ENCODE results near the gene DNAH1. TPM values are rescaled to one million over a fixed set of nuclear protein-coding genes. Genes with fewer than 3 reads are reported as not detected.

DNAH1 gene
- total RNA-seq, 1 experiment from 2014 or later = 5.9 TPM

- H3K36me3 ChIP-seq (ENCODE audit: low read depth) = no peaks in the 10 kb centered on the region
- H3F3A ChIP-seq (ENCODE audit: insufficient read depth, low read depth) = no peaks in the 10 kb centered on the region
- no TSS peak for BruUV-seq (replicated peaks)
- no peak overlapping the region for H3K4me3 ChIP-seq
- no peak for TF ChIP-seq EZH2 (IDR thresholded peaks at IDR 0.05; ENCODE audit: low read depth)
- TF ChIP-seq, protein P1, sequence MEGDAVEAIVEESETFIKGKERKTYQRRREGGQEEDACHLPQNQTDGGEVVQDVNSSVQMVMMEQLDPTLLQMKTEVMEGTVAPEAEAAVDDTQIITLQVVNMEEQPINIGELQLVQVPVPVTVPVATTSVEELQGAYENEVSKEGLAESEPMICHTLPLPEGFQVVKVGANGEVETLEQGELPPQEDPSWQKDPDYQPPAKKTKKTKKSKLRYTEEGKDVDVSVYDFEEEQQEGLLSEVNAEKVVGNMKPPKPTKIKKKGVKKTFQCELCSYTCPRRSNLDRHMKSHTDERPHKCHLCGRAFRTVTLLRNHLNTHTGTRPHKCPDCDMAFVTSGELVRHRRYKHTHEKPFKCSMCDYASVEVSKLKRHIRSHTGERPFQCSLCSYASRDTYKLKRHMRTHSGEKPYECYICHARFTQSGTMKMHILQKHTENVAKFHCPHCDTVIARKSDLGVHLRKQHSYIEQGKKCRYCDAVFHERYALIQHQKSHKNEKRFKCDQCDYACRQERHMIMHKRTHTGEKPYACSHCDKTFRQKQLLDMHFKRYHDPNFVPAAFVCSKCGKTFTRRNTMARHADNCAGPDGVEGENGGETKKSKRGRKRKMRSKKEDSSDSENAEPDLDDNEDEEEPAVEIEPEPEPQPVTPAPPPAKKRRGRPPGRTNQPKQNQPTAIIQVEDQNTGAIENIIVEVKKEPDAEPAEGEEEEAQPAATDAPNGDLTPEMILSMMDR (conservative IDR thresholded peaks at IDR 0.05) = no peak
- no peak overlapping the region for H3K27ac ChIP-seq
- no peaks in the 10 kb centered on the region for H3K79me2 ChIP-seq (ENCODE audit: low read depth)
- peaks cover 9% of the 10 kb centered on the region; the same call in 1 of the 2 replicates for H3K4me1 ChIP-seq (replicated peaks; ENCODE audit: insufficient read depth)
- CTCF ChIA-PET = no interaction called here
- POLR2A ChIA-PET (ENCODE audit: unreplicated experiment) = no interaction called here
- no peaks in the 10 kb centered on the region for H3K27me3 ChIP-seq (ENCODE audit: insufficient read depth, low read depth)
- no peak overlapping the region for H3K4me2 ChIP-seq
- H3K9me3 ChIP-seq (ENCODE audit: insufficient read depth, low read depth) = no peaks in the 10 kb centered on the region
- H3K9me2 ChIP-seq (ENCODE audit: insufficient read depth) = no peaks in the 10 kb centered on the region
- no peak overlapping the region for H2AFZ ChIP-seq
- DNase-seq = no peak
- H4K20me1 ChIP-seq (ENCODE audit: insufficient read depth) = no peaks in the 10 kb centered on the region
- intact Hi-C loops (cut with micrococcal nuclease; ENCODE audit: unreplicated experiment) = no loop called here
Observed at GRCh38 chr3:52433996-52434479, 117.9 kb downstream of the DNAH1 start.

DNA sequence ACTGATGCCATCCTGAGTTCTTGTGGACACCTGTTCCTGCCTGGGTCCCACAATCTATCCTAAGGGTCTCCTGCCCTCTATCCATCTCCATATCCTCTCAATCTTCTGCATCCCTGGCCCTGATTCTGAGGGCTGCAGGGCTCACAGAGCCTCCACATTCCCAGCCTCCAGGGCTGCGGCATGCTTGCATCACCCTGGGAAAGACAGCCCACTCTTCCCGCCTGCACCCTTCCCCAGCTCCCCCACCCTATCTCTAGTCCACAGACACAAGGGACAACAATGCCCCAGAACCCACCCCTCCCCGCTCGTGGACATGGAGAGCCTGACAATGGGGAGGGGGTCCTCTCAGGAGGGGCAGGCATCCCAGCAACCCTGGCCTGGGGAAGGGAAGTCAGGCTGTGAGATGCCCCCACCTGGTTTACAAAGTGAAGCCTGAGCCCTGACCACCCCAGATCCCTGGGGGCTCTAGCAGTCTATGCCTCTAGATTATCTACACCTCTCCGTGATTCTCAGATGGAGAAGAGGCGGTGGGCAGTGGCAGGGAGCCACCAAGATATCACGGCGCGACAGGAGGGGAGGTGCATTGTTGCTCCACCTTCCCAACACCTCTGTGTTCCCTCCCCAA, 118.5 kb downstream of the DNAH1 start:
- no peaks in the 10 kb centered on the region for H3K27me3 ChIP-seq (ENCODE audit: insufficient read depth, low read depth)
- H3K9me3 ChIP-seq (ENCODE audit: insufficient read depth, low read depth) = no peaks in the 10 kb centered on the region
- TF ChIP-seq EZH2 (IDR thresholded peaks at IDR 0.05; ENCODE audit: low read depth) = no peak
- TF ChIP-seq, protein P1 (conservative IDR thresholded peaks at IDR 0.05) = no peak
- DNase-seq = no peak
- no peak overlapping the region for H3K4me2 ChIP-seq
- H3K9me2 ChIP-seq (ENCODE audit: insufficient read depth) = no peaks in the 10 kb centered on the region
- no peaks in the 10 kb centered on the region for H3K36me3 ChIP-seq (ENCODE audit: low read depth)
- H3F3A ChIP-seq (ENCODE audit: insufficient read depth, low read depth) = no peaks in the 10 kb centered on the region
- POLR2A ChIA-PET (ENCODE audit: unreplicated experiment) = no interaction called here
- H3K79me2 ChIP-seq (ENCODE audit: low read depth) = no peaks in the 10 kb centered on the region
- H3K27ac ChIP-seq = no peak overlapping the region
- no peaks in the 10 kb centered on the region for H4K20me1 ChIP-seq (ENCODE audit: insufficient read depth)
- no peak overlapping the region for H2AFZ ChIP-seq
- H3K4me3 ChIP-seq = no peak overlapping the region
- H3K4me1 ChIP-seq (replicated peaks; ENCODE audit: insufficient read depth) = peaks cover 9% of the 10 kb centered on the region; the same call in 1 of the 2 replicates
- no TSS peak for BruUV-seq (replicated peaks)
- CTCF ChIA-PET = no interaction called here
- intact Hi-C loops (cut with micrococcal nuclease; ENCODE audit: unreplicated experiment) = no loop called here

- no peaks in the 10 kb centered on the region for H3K9me2 ChIP-seq (ENCODE audit: insufficient read depth)
- H3K79me2 ChIP-seq (ENCODE audit: low read depth) = no peaks in the 10 kb centered on the region
- no peaks in the 10 kb centered on the region for H3K9me3 ChIP-seq (ENCODE audit: insufficient read depth, low read depth)
- ChIA-PET POLR2A (ENCODE audit: unreplicated experiment) (interaction anchor here (0.6 kb wide), 1 partner anchor 235 kb away, joined by 3 read pairs; no protein-coding TSS in a partner anchor), CTCF (no interaction called here)
- no peak overlapping the region for H3K4me2 ChIP-seq
- H3K27ac ChIP-seq = no peak overlapping the region
- no peak overlapping the region for H2AFZ ChIP-seq
- peaks cover 9% of the 10 kb centered on the region; the same call in 1 of the 2 replicates for H3K4me1 ChIP-seq (replicated peaks; ENCODE audit: insufficient read depth)
- TF ChIP-seq, protein P1 (conservative IDR thresholded peaks at IDR 0.05) = no peak
- no peak for TF ChIP-seq EZH2 (IDR thresholded peaks at IDR 0.05; ENCODE audit: low read depth)
- H3K27me3 ChIP-seq (ENCODE audit: insufficient read depth, low read depth) = no peaks in the 10 kb centered on the region
- no peaks in the 10 kb centered on the region for H3K36me3 ChIP-seq (ENCODE audit: low read depth)
- no peaks in the 10 kb centered on the region for H3F3A ChIP-seq (ENCODE audit: insufficient read depth, low read depth)
- no TSS peak for BruUV-seq (replicated peaks)
- H3K4me3 ChIP-seq = no peak overlapping the region
- intact Hi-C loops (cut with micrococcal nuclease; ENCODE audit: unreplicated experiment) = no loop called here
- H4K20me1 ChIP-seq (ENCODE audit: insufficient read depth) = no peaks in the 10 kb centered on the region
- no peak for DNase-seq
Observed at GRCh38 chr3:52435246-52436101, 119.4 kb downstream of the DNAH1 start.

Data from PC-9 (cell line).